Measurements from ENCODE around the gene ITPRIPL2. TPM values are rescaled to one million over a fixed set of nuclear protein-coding genes. Genes with fewer than 3 reads are reported as not detected.

ITPRIPL2 gene
- total RNA-seq, 1 donor from 2014 or later: 5.1 TPM

Other genes starting within 250 kb of the ITPRIPL2 start
- gene SMG1, start 187.6 kb upstream of the ITPRIPL2 start, total RNA-seq: 110 TPM
- 2.8 TPM for gene TMC7, start 130.0 kb upstream of the ITPRIPL2 start, total RNA-seq
- 56.9 TPM for gene COQ7, start 46.4 kb upstream of the ITPRIPL2 start, total RNA-seq
- 6.2 TPM for gene SYT17, start 54.3 kb downstream of the ITPRIPL2 start, total RNA-seq
- gene CLEC19A, start 171.8 kb downstream of the ITPRIPL2 start, total RNA-seq: not detected

Measured in occipital lobe (tissue), 1 donor.